Neural cell (in vitro differentiated cells): ENCODE results near the gene RASSF4. TPM values are rescaled to one million over a fixed set of nuclear protein-coding genes. Genes with fewer than 3 reads are reported as not detected.

Experiments
- H2AFZ ChIP-seq: fragments of 200-600, 300-800 bp; sonication (generic), shearing (Covaris generic); 2 replicates; pipeline ENCODE4 v1.6.0; 2014; ENCODE audit warnings: low read depth, mild to moderate bottlenecking, antibody characterized with exemption, low read length, moderate library complexity
- H3F3A ChIP-seq: fragments of 200-600 bp; shearing (Covaris generic); 2 replicates; pipeline ENCODE4 v1.6.1; 2016; ENCODE audit warnings: mild to moderate bottlenecking, moderate library complexity, mixed read lengths, antibody characterized with exemption, low read length; ENCODE audit not compliant: insufficient read depth, poor library complexity, severe bottlenecking
- H3K27ac ChIP-seq: fragments of 200-600, 300-800 bp; sonication (generic), shearing (Covaris generic); 2 replicates; pipeline ENCODE4 v1.5.1; 2014; ENCODE audit warnings: mild to moderate bottlenecking, low read length, moderate library complexity
- H3K27me3 ChIP-seq: fragments of 300-800, 200-600 bp; sonication (generic), shearing (Covaris generic); 2 replicates; pipeline ENCODE4 v1.6.0; 2014; ENCODE audit warnings: mild to moderate bottlenecking, low read depth, low read length, moderate library complexity; ENCODE audit not compliant: insufficient read depth
- H3K36me3 ChIP-seq: fragments of 300-800, 200-600 bp; sonication (generic), shearing (Covaris generic); 2 replicates; pipeline ENCODE4 v1.5.1; 2014; ENCODE audit warnings: mild to moderate bottlenecking, antibody characterized with exemption, low read length, moderate library complexity; ENCODE audit not compliant: insufficient read depth
- H3K4me2 ChIP-seq: fragments of 300-800, 200-600 bp; sonication (generic), shearing (Covaris generic); 2 replicates; pipeline ENCODE4 v1.6.0; 2014; ENCODE audit warnings: mild to moderate bottlenecking, low read length
- H3K4me3 ChIP-seq: fragments of 300-800, 200-600 bp; sonication (generic), shearing (Covaris generic); 2 replicates; pipeline ENCODE4 v1.5.1; 2014; ENCODE audit warnings: mild to moderate bottlenecking, low read length, moderate library complexity
- H3K79me2 ChIP-seq: fragments of 200-600 bp; shearing (Covaris generic); replicated peaks from 2 replicates; pipeline ENCODE4 v1.6.0; 2014; ENCODE audit warnings: mild to moderate bottlenecking, low read length, moderate library complexity; ENCODE audit not compliant: insufficient read depth
- H3K9ac ChIP-seq: fragments of 300-800, 200-600 bp; sonication (generic), shearing (Covaris generic); 2 replicates; pipeline ENCODE4 v1.6.1; 2016; ENCODE audit warnings: mild to moderate bottlenecking, low read length, mixed read lengths
- H3K9me2 ChIP-seq: fragments of 200-600 bp; shearing (Covaris generic); 2 replicates; pipeline ENCODE4 v1.6.1; 2016; ENCODE audit warnings: mild to moderate bottlenecking, low read length, mixed read lengths; ENCODE audit not compliant: insufficient read depth
- H3K9me3 ChIP-seq: fragments of 200-600, 300-800 bp; sonication (generic), shearing (Covaris generic); 2 replicates; pipeline ENCODE4 v1.6.1; 2016; ENCODE audit warnings: mild to moderate bottlenecking, mixed run types, low read length, moderate library complexity, mixed read lengths
- H4K20me1 ChIP-seq: fragments of 200-600 bp; shearing (Covaris generic); 2 replicates; pipeline ENCODE4 v1.6.1; 2016; ENCODE audit warnings: mild to moderate bottlenecking, mixed run types; ENCODE audit not compliant: insufficient read depth
- CTCF ChIP-seq: fragments of 450-650 bp; IDR thresholded peaks from 2 replicates; pipeline ENCODE4 v1.5.1; 2014; ENCODE audit warnings: antibody characterized with exemption, mild to moderate bottlenecking, moderate library complexity; ENCODE audit not compliant: poor library complexity, severe bottlenecking
- EP300 ChIP-seq: fragments of 450-650 bp; conservative IDR thresholded peaks from 2 replicates; pipeline ENCODE4 v1.6.1; 2014; ENCODE audit warnings: antibody characterized with exemption, mild to moderate bottlenecking, moderate library complexity; ENCODE audit not compliant: poor library complexity, severe bottlenecking
- EZH2 ChIP-seq: fragments of 200-600, 300-800 bp; shearing (Covaris generic), sonication (generic); IDR thresholded peaks from 2 replicates; pipeline ENCODE4 v1.6.1; 2014; ENCODE audit warnings: antibody characterized with exemption, low read length, borderline replicate concordance, mild to moderate bottlenecking; ENCODE audit not compliant: insufficient read depth, poor library complexity, severe bottlenecking
- MXI1 ChIP-seq: fragments of 450-650 bp; conservative IDR thresholded peaks from 2 replicates; pipeline ENCODE4 v1.6.1; 2014; ENCODE audit warnings: antibody characterized with exemption, mild to moderate bottlenecking; ENCODE audit not compliant: poor library complexity, severe bottlenecking
- POLR2AphosphoS5 ChIP-seq: IDR thresholded peaks from 2 replicates; pipeline ENCODE4 v1.6.1; 2012
- RAD21 ChIP-seq: fragments of 450-650 bp; conservative IDR thresholded peaks from 2 replicates; pipeline ENCODE4 v1.6.1; 2014; ENCODE audit warnings: antibody characterized with exemption, mild to moderate bottlenecking, moderate library complexity
- REST ChIP-seq: IDR thresholded peaks from 2 replicates; pipeline ENCODE4 v1.6.1; 2012; ENCODE audit warnings: borderline replicate concordance
- SMC3 ChIP-seq: fragments of 450-650 bp; conservative IDR thresholded peaks from 2 replicates; pipeline ENCODE4 v1.6.1; 2014; ENCODE audit warnings: antibody characterized with exemption, mild to moderate bottlenecking, moderate library complexity; ENCODE audit not compliant: poor library complexity
- TAF1 ChIP-seq: IDR thresholded peaks from 2 replicates; pipeline ENCODE4 v1.6.1; 2012; ENCODE audit warnings: low read depth
- polyA plus RNA-seq: library from polyadenylated mRNA; depleted of rRNA; stranded (reverse); fragments of >200 nt; gene quantifications from 2 replicates; pipeline ENCODE4 v1.2.3, GENCODE V29; 2014

RASSF4 gene
- polyA plus RNA-seq, 1 donor from 2014 or later: 10.2 TPM

- H3K4me3 ChIP-seq: no peak overlapping the region
- no peaks in the 10 kb centered on the region for H3K9me2 ChIP-seq
- no peaks in the 10 kb centered on the region for H3K27me3 ChIP-seq
- no peak overlapping the region for H2AFZ ChIP-seq
- H3K9ac ChIP-seq: no peak overlapping the region
- no peaks in the 10 kb centered on the region for H3K79me2 ChIP-seq
- no peaks in the 10 kb centered on the region for H3K9me3 ChIP-seq
- H3K4me2 ChIP-seq: no peak overlapping the region
- no peak overlapping the region for H3K27ac ChIP-seq
- no peaks in the 10 kb centered on the region for H3F3A ChIP-seq
- H4K20me1 ChIP-seq: no peaks in the 10 kb centered on the region
- H3K36me3 ChIP-seq: no peaks in the 10 kb centered on the region
- TF ChIP-seq POLR2AphosphoS5 (no peak), EP300 (no peak), REST (no peak)
Observed at GRCh38 chr10:44967616-44968015, 8.0 kb downstream of the RASSF4 start.

GRCh38 chr10:44968091-44968490 is 8.5 kb downstream of the RASSF4 start:
- Histone ChIP-seq H3K27ac (no peak overlapping the region), H3K27me3 (no peaks in the 10 kb centered on the region), H4K20me1 (no peaks in the 10 kb centered on the region), H3K9ac (no peak overlapping the region), H3K9me3 (no peaks in the 10 kb centered on the region), H3K4me3 (no peak overlapping the region), H2AFZ (no peak overlapping the region), H3K4me2 (no peak overlapping the region), H3K36me3 (no peaks in the 10 kb centered on the region), H3K79me2 (no peaks in the 10 kb centered on the region), H3K9me2 (no peaks in the 10 kb centered on the region), H3F3A (no peaks in the 10 kb centered on the region)
- TF ChIP-seq TAF1: no peak
- no peak for TF ChIP-seq POLR2AphosphoS5
- TF ChIP-seq SMC3: no peak
- no peak for TF ChIP-seq EZH2
- no peak for TF ChIP-seq RAD21
- no peak for TF ChIP-seq EP300
- TF ChIP-seq REST: no peak
- no peak for TF ChIP-seq CTCF
- TF ChIP-seq MXI1: no peak
